Psoas muscle (tissue), 8 donors: Measurements from ENCODE around the gene PTCD3. TPM values are rescaled to one million over a fixed set of nuclear protein-coding genes. Genes with fewer than 3 reads are reported as not detected.

Source experiments
- ATAC-seq, 4 donors: fragments of 200-7000 bp; cut with Tn5 transposase; one replicate each; pipeline ENCODE4 v1.9.1; 2020; ENCODE audit warnings: moderate library complexity in 3 of 4, mild to moderate bottlenecking in 2 of 4
- DNase-seq, 2 donors: peaks; one replicate each; pipeline ENCODE4 v3.0.0-alpha.2; 2020
- H3K27ac ChIP-seq: fragments of 200-600 bp; one replicate; pipeline ENCODE4 v1.8.0; 2022
- H3K27me3 ChIP-seq, 3 donors: fragments of 200-600 bp in 1 of 3; one replicate each; pipeline versions ENCODE4 v1.6.1 to v1.8.0; 2013 to 2022; ENCODE audit warnings: low read length in 2 of 3, mild to moderate bottlenecking in 2 of 3, moderate library complexity in 1 of 3; ENCODE audit not compliant: insufficient read depth in 3 of 3
- H3K36me3 ChIP-seq, 2 donors: fragments of 200-600 bp in 1 of 2; one replicate each; pipeline versions ENCODE4 v1.6.1 to v1.8.0; 2013 to 2022; ENCODE audit warnings: low read depth in 1 of 2, mild to moderate bottlenecking in 1 of 2, moderate library complexity in 1 of 2; ENCODE audit not compliant: insufficient read depth in 1 of 2
- H3K4me1 ChIP-seq: fragments of 200-600 bp; one replicate; pipeline ENCODE4 v1.8.0; 2022
- H3K4me3 ChIP-seq: fragments of 200-600 bp; one replicate; pipeline ENCODE4 v1.8.0; 2022; ENCODE audit warnings: mild to moderate bottlenecking
- H3K9me3 ChIP-seq: fragments of 200-600 bp; one replicate; pipeline ENCODE4 v1.8.0; 2022
- CTCF ChIP-seq: fragments of 200-600 bp; IDR thresholded peaks from one replicate; pipeline ENCODE4 v1.8.0; 2022; ENCODE audit warnings: antibody characterized with exemption
- WGBS, 3 donors: extraction: QIAGEN DNeasy Blood & Tissue Kit; methylation state at CpG; one replicate each; pipeline versions ENCODE4 v1.1.6 to v1.1.7; 2013; 5-methylcytosine and 5-hydroxymethylcytosine counted together
- intact Hi-C, 2 donors: fragments of 100-400 bp; cut with DNase I; formaldehyde crosslinking; loops; one replicate each; pipeline versions ENCODE4 v1.11.0 to v1.14.2; 2022
- polyA plus RNA-seq, 3 donors: library from polyadenylated mRNA; stranded (reverse); fragments of 200-250 nt; gene quantifications; one replicate each; pipeline ENCODE4 v1.2.3, GENCODE V29; 2013
- total RNA-seq, 4 donors: library from RNA; stranded (reverse); fragmentation: NEBNext Ultra II Directional in 2 of 4; extraction: Animal tissue kit (Norgen Biotek cat#: 25700) in 2 of 4; gene quantifications; one replicate each; pipeline versions ENCODE4 v1.2.1 to v1.2.4, GENCODE V29; 2021 to 2023
- donor health status: healthy with polysubstance abuse.
- donor health status: DM: no; HTN: no; CAD: no; lungs with moderate emphysema.
- donor health status: Bipolar disorder and iron deficiency.
- donor health status: healthy.
- donor health status: DM: yes; HTN: yes; CAD: no.
- donor health status: DM: no; HTN: no; CAD: no.
- donor health status: DM: no; HTN: no; CAD: no.
- donor health status: DM: yes; HTN: yes; CAD: no.

PTCD3 gene
- total and polyA plus RNA-seq, 7 donors, result 32.8 to 148 (median 92.5) TPM

- Histone ChIP-seq H3K9me3 (no peaks in the 10 kb centered on the region), H3K4me3 (no peak overlapping the region), H3K27ac (no peak overlapping the region), H3K27me3 (no peaks in the 10 kb centered on the region), H3K4me1 (no peaks in the 10 kb centered on the region), H3K36me3 (peaks cover 27 to 100% of the 10 kb centered on the region in 2 donors)
- WGBS, 3 donors, result 92 to 96% (median 94%) methylated on average over 5 of the region's 5 CpGs
- DNase-seq (no peak), ATAC-seq (no peak)
- intact Hi-C loops, result loop anchor here in 1 of 2 donors (5.0 kb wide), 1 partner anchor 34 kb away; no protein-coding TSS in a partner anchor
- TF ChIP-seq CTCF, result no peak
These were observed 17.4 kb downstream of the PTCD3 start for GRCh38 chr2:86123328-86123925.

GRCh38 chr2:86124683-86125082 is 18.6 kb downstream of the PTCD3 start:
- TF ChIP-seq CTCF, result no peak
- DNase-seq (no peak), ATAC-seq (no peak)
- H3K4me3 ChIP-seq, result no peak overlapping the region
- peaks cover 23 to 100% of the 10 kb centered on the region in 2 donors for H3K36me3 ChIP-seq
- intact Hi-C loops, result loop anchor here (5.0 kb wide), 2 partner anchors 33 to 38 kb away; no protein-coding TSS in a partner anchor
- no peak overlapping the region for H3K27ac ChIP-seq
- no peaks in the 10 kb centered on the region for H3K27me3 ChIP-seq
- WGBS, 3 donors, result 81 to 85% (median 82%) methylated on average over 5 of the region's 5 CpGs
- no peaks in the 10 kb centered on the region for H3K9me3 ChIP-seq
- H3K4me1 ChIP-seq, result no peaks in the 10 kb centered on the region

GRCh38 chr2:86134709-86135108 is 28.7 kb downstream of the PTCD3 start:
- no peaks in the 10 kb centered on the region for H3K4me1 ChIP-seq
- intact Hi-C loops, result no loop called here
- no peak overlapping the region for H3K4me3 ChIP-seq
- WGBS, 3 donors, result 83 to 95% (median 86%) methylated on average over 4 of the region's 4 CpGs
- no peaks in the 10 kb centered on the region for H3K9me3 ChIP-seq
- DNase-seq, result no peak
- no peak for ATAC-seq
- no peaks in the 10 kb centered on the region for H3K27me3 ChIP-seq
- no peak for TF ChIP-seq CTCF
- H3K27ac ChIP-seq, result no peak overlapping the region
- peaks cover 46 to 100% of the 10 kb centered on the region in 2 donors for H3K36me3 ChIP-seq

GRCh38 chr2:86135653-86136052 is 29.6 kb downstream of the PTCD3 start:
- intact Hi-C loops, result no loop called here
- no peaks in the 10 kb centered on the region for H3K4me1 ChIP-seq
- H3K27ac ChIP-seq, result no peak overlapping the region
- peaks cover 51 to 100% of the 10 kb centered on the region in 2 donors for H3K36me3 ChIP-seq
- WGBS, 3 donors, result 75 to 88% (median 80%) methylated on average over 5 of the region's 5 CpGs
- H3K4me3 ChIP-seq, result no peak overlapping the region
- no peak for DNase-seq
- no peaks in the 10 kb centered on the region for H3K9me3 ChIP-seq
- ATAC-seq, result peak in 1 of 4 donors; percentile 5
- no peak for TF ChIP-seq CTCF
- no peaks in the 10 kb centered on the region for H3K27me3 ChIP-seq

- Histone ChIP-seq H3K36me3 (peaks cover 49 to 100% of the 10 kb centered on the region in 2 donors), H3K4me1 (no peaks in the 10 kb centered on the region), H3K9me3 (no peaks in the 10 kb centered on the region), H3K27ac (no peak overlapping the region), H3K27me3 (no peaks in the 10 kb centered on the region), H3K4me3 (no peak overlapping the region)
- intact Hi-C loops, result no loop called here
- WGBS, 3 donors, result 80 to 94% (median 85%) methylated on average over 2 of the region's 2 CpGs
- no peak for TF ChIP-seq CTCF
- ATAC-seq, result no peak
- DNase-seq, result no peak
These were observed 30.1 kb downstream of the PTCD3 start for GRCh38 chr2:86136141-86136540.
